ENCODE results near the gene IGF1.
"Not testable (repeated sequence)": the region's sequence is repeated elsewhere in the genome, so short reads cannot be mapped to it uniquely, and the experiment has no call there.

Gene IGF1

DNA sequence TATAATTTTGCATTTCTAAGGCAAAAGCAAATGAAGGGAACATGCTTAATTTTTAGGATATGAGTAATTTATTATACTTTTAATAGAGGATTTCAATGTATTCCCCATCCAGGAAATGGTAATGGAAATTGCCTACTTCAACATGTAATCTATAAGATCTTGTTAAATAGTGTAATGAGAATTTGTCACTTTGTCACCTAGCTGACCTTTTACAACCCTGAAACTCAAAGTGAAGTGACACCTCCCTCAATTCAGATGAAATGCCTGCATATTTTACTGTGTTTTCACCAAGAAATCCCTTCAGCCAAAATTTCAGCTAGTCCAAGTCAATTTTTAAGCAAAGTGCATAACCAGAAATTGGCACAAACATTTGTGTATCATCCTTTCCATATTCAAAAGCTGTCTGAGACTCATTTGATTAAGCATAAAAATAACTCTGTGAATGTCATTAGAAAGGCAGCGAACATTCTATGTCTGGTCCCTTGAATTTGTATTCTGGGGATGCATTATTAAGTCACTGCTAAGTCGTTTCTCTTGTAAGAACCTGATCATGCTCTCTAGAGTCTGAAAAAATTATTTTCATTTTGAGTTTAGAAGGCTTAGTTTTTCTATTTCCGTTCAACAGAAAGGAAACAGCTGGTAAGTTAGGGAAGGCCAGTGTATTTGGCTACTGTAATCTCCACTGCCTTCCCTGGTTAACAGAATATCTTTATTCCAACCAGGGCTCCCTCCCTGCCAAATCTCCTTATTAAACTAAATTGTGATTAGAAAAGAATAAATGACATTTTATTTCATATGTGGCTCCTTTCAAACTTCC is 100.8 kb downstream of the IGF1 start:
- no peak for DNase-seq (ENCODE audit: low read depth in 2 of 2)

- no peak for DNase-seq (ENCODE audit: low read depth in 2 of 2)
These were observed 103.6 kb downstream of the IGF1 start for GRCh38 chr12:102376781-102377180.

DNA sequence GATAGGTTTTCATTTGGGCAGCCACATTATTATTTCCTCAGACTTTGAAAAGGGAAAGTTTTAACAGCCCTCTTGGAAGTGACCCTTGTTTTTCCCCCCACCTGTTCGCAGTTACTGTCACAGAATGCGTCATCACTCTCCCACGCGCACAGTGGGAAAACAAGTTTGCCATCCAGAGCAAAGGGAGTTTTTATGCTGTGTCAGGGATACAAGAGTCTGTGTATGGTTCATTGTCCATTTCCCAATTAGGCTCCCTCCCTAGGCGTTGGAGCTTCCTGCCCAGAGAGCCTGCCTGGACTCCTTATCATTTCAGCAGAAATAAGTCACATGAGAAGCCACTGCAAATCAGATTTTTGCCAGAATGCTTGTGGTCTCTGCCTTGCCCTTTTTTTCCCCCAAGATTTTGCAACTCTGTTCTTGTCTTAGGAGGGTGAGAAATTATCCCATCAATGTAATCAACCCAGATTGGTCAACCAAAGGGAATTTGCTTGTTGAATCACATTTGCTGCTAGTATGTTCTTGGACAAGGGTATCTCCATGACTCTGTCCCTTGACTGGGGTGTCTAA is 104.1 kb downstream of the IGF1 start:
- no peak for DNase-seq (ENCODE audit: low read depth in 2 of 2)

- DNase-seq (ENCODE audit: low read depth in 2 of 2): no peak
These were observed 106.2 kb downstream of the IGF1 start for GRCh38 chr12:102374190-102374589.

GRCh38 chr12:102372087-102372486 is 108.3 kb downstream of the IGF1 start:
- no peak for DNase-seq (ENCODE audit: low read depth in 2 of 2)

- DNase-seq (ENCODE audit: low read depth in 2 of 2): no peak
These were observed 109.2 kb downstream of the IGF1 start for GRCh38 chr12:102371165-102371564.

DNA sequence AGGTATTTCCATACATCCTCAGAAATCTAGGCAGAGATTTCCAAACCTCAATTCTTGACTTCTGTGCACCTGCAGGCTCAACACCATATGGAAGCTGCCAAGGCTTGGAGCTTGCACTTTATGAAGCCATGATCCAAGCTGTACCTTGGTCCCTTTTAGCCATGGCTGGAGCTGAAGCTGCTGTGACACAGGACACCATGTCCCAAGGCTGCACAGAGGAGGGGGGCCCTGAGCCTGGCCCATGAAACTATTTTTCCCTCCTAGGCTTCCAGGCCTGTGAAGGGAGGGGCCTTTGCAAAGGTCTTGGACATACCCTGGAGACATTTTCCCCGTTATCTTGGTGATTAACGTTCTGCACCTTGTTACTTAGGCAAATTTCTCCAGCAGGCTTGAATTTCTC is 110.5 kb downstream of the IGF1 start:
- no peak for DNase-seq (ENCODE audit: low read depth in 2 of 2)

DNA sequence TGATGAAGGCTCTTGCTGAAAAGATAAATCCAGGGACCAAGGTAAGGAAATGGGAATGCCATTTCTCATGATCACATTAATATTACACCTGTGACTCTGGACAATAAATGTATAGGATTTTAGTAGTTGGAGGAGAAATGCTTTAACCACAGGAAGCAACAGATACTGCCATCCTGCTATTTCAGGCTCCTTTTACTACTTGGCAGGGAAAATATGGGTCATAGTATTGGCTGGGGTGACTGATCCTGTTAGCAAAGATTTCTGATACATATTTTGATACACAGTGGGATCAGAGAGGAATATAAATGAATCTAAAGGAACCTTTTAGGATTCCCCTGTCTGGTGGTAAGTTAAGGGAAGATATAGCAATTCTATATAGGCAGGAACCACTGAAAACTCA is 115.0 kb downstream of the IGF1 start:
- DNase-seq (ENCODE audit: low read depth in 2 of 2): no peak

DNA sequence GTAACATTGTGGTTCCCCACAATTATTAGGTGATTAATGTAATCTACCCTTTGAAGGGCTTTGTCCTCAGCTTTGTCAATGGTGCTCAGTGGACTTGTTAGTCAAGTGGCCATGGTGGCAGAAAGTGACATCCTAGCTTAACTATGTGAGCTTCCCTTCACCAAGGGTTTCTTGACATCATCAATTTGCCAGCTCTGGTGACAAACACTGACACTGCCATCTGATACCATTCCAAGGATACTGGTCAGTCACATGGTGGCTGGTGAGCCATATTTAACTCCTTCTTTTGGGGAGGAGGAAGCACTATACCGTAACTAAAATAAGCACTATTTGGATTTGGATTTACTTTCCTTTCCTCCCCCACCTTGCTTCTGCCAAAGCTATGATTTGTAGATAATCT is 115.7 kb downstream of the IGF1 start:
- DNase-seq (ENCODE audit: low read depth in 2 of 2): no peak

- no peak for DNase-seq (ENCODE audit: low read depth in 2 of 2)
These were observed 123.7 kb downstream of the IGF1 start for GRCh38 chr12:102356690-102357089.

DNA sequence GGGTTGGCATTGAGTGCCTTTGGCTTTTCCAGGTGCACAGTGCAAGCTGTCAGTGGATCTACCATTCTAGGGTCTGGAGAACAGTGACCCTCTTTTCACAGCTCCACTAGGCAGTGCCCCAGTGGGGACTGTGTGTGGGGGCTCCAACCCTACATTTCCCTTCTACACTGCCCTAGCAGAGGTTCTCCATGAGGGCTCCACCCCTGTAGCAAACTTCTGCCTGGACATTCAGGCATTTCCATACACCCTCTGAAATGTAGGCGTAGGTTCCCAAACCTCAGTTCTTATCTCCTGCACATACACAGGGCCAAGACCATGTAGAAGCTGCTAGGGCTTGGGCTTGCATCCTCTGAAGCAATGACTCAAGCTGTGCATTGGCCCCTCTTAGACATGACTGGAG is 126.1 kb downstream of the IGF1 start:
- DNase-seq (ENCODE audit: low read depth in 2 of 2): not testable (repeated sequence)

DNA sequence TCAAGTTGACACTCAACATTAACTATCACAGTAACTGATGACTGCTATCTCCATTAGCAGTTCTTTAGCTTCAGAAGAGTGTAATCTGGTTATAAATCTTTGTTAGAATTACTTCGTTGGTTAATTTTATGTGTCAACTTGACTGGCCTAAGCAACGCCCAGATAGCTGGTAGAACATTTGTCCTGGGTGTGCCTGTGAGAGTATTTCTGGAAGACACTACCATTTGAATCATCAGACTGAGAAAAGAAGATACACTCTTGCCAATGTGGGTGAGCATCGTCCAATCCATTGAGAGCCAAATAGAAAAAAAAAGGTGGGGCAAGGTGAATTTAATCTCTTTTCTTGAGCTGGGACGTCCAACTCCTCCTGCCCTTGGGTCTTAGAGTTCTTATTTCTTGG is 129.0 kb downstream of the IGF1 start:
- no peak for DNase-seq (ENCODE audit: low read depth in 2 of 2)

DNA sequence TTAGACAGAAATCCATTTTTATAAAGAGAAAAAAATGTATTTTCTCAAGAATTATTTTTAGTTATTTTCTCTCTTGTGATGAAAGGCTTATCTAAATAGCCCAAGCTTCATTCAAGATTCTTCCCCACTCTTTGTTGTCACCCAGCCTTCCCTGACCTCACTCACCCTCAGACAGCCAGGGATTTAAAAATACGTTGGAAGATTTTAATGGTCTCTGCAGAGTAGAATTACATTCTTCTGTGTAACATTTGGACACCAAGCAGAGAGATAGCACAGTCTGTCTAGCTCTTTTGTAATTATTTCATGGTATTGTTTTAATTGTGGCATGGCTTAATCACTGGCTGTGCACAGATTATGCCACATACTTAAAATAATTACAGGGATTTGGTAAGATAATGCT is 130.3 kb downstream of the IGF1 start:
- no peak for DNase-seq (ENCODE audit: low read depth in 2 of 2)

DNA sequence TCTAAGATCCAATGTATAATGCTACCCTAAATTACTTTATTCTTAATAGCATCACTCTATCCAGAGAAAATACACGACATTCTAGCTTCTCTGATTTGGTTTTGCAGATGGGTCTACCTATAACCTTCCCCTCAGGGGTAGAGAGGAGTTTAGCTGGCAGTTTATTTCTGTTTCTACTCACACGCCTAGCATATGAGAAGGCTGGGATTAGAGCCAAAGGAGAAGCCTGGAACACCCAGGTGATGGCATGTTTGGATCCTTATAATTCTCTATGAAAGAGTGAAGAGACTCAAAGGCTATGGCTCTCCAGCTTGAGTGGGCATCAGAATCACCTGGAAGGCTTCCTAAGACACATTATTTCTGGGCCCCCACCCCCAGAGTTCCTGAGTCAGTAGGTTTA is 131.3 kb downstream of the IGF1 start:
- DNase-seq (ENCODE audit: low read depth in 2 of 2): no peak

DNA sequence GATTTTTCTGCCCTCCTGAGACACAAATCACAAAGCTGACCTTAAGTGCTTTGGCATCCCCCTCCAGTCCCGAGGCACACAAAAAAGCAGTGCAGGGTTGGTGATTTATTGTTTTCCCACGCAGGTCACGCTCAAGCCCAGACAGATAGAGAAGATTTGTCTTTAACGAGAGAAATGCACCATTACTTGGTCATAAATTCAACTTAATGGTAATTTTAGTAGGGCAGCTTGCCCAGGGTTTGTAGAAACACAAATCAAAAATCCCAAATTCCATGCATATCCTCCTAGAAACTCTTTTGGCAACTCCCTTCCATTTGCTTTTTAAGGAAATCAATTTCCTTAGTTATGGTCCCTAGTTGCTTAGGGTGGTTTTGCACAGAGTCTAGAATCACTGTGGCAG is 132.6 kb downstream of the IGF1 start:
- no peak for DNase-seq (ENCODE audit: low read depth in 2 of 2)
